Measurements from ENCODE around the gene ITGA5.

The ITGA5 gene

DNA sequence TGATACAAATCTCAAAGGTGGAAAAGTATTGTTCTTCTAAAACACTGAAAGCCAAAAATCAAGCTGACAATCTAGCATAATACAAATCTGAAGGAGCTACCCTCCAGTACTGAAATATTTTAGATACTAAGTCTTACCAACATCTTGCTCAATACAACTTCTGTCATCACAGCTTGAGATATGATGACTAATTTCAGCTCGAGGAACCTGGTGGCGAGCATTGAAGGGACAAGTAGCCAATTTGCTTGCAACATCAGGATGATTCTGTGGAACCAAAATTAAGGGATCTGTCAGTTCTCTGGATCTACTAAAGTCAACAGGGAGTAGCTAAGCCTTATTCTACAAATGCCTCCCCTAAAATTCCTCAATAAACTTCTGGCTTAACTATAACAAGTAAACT lies 44.0 kb upstream of the ITGA5 start:
- H4K20me1 ChIP-seq (ENCODE audit: insufficient read depth, low read length) = no peaks in the 10 kb centered on the region
- H3K27me3 ChIP-seq (ENCODE audit: insufficient read depth, low read length, poor library complexity) = peaks cover 50% of the 10 kb centered on the region
- no peaks in the 10 kb centered on the region for H3K4me1 ChIP-seq (ENCODE audit: insufficient read depth, low read length)
- no peaks in the 10 kb centered on the region for H3K9me3 ChIP-seq (ENCODE audit: insufficient read depth, low read length, severe bottlenecking)
- H3K79me2 ChIP-seq (ENCODE audit: insufficient read depth, low read length) = no peaks in the 10 kb centered on the region
- no peaks in the 10 kb centered on the region for H3K36me3 ChIP-seq (ENCODE audit: insufficient read depth, low read length)
- H2AFZ ChIP-seq (ENCODE audit: low read depth, low read length) = no peak overlapping the region
- no peak for ATAC-seq (ENCODE audit: insufficient read depth, low read depth)
- H3K4me3 ChIP-seq (ENCODE audit: low read depth in 1 of 2, low read length in 2 of 2) = no peak overlapping the region
- H3K27ac ChIP-seq (ENCODE audit: low read length) = no peak overlapping the region
- TF ChIP-seq, protein P1, sequence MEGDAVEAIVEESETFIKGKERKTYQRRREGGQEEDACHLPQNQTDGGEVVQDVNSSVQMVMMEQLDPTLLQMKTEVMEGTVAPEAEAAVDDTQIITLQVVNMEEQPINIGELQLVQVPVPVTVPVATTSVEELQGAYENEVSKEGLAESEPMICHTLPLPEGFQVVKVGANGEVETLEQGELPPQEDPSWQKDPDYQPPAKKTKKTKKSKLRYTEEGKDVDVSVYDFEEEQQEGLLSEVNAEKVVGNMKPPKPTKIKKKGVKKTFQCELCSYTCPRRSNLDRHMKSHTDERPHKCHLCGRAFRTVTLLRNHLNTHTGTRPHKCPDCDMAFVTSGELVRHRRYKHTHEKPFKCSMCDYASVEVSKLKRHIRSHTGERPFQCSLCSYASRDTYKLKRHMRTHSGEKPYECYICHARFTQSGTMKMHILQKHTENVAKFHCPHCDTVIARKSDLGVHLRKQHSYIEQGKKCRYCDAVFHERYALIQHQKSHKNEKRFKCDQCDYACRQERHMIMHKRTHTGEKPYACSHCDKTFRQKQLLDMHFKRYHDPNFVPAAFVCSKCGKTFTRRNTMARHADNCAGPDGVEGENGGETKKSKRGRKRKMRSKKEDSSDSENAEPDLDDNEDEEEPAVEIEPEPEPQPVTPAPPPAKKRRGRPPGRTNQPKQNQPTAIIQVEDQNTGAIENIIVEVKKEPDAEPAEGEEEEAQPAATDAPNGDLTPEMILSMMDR (IDR thresholded peaks at IDR 0.05; ENCODE audit: borderline replicate concordance, extremely low read depth, low read length, poor library complexity, severe bottlenecking) = no peak
- TF ChIP-seq EZH2 (IDR thresholded peaks at IDR 0.05; ENCODE audit: borderline replicate concordance, low read depth, low read length, severe bottlenecking) = no peak
- H3K4me2 ChIP-seq (ENCODE audit: insufficient read depth, low read length) = no peak overlapping the region
- H3K9ac ChIP-seq (ENCODE audit: low read depth, low read length) = no peak overlapping the region
- DNase-seq = no peak

DNA sequence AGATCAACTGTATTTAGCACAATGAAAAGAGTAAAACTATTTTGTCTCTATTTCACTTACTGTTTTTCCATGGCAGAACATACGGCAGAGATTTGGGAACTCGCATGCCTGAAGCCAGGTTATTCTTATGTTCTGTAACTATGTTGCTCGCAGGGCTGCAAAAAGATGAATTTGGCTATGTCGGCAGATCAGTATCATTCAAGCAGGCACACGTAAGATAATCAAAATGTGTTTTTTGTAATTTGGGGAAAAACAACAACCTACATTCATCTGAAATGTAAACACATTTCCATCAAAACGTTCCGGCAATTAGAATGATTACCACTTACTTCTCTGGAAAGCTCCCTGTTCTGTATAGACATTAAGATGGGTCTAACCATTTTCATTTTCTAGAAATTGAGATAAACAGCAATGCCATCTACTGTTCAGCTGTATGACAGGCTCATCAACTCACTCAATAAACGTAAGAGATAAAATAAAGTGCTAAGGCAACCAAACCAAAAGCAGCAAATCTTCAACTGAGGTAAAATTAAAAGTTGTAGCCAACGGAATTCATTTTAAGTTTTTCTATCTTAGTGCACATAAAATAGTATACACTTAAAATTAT lies 41.4 kb upstream of the ITGA5 start:
- H3K4me3 ChIP-seq (ENCODE audit: low read depth in 1 of 2, low read length in 2 of 2) = no peak overlapping the region
- no peak overlapping the region for H2AFZ ChIP-seq (ENCODE audit: low read depth, low read length)
- H3K36me3 ChIP-seq (ENCODE audit: insufficient read depth, low read length) = no peaks in the 10 kb centered on the region
- H3K9ac ChIP-seq (ENCODE audit: low read depth, low read length) = no peak overlapping the region
- H3K27me3 ChIP-seq (ENCODE audit: insufficient read depth, low read length, poor library complexity) = peaks cover 49% of the 10 kb centered on the region
- no peak overlapping the region for H3K4me2 ChIP-seq (ENCODE audit: insufficient read depth, low read length)
- H3K27ac ChIP-seq (ENCODE audit: low read length) = no peak overlapping the region
- no peaks in the 10 kb centered on the region for H3K79me2 ChIP-seq (ENCODE audit: insufficient read depth, low read length)
- no peaks in the 10 kb centered on the region for H3K4me1 ChIP-seq (ENCODE audit: insufficient read depth, low read length)
- H3K9me3 ChIP-seq (ENCODE audit: insufficient read depth, low read length, severe bottlenecking) = no peaks in the 10 kb centered on the region
- no peaks in the 10 kb centered on the region for H4K20me1 ChIP-seq (ENCODE audit: insufficient read depth, low read length)
- ATAC-seq (ENCODE audit: insufficient read depth, low read depth) (no peak), DNase-seq (no peak)
- TF ChIP-seq EZH2 (IDR thresholded peaks at IDR 0.05; ENCODE audit: borderline replicate concordance, low read depth, low read length, severe bottlenecking) = no peak
- TF ChIP-seq, protein P1 (IDR thresholded peaks at IDR 0.05; ENCODE audit: borderline replicate concordance, extremely low read depth, low read length, poor library complexity, severe bottlenecking) = peak; percentile 19

DNA sequence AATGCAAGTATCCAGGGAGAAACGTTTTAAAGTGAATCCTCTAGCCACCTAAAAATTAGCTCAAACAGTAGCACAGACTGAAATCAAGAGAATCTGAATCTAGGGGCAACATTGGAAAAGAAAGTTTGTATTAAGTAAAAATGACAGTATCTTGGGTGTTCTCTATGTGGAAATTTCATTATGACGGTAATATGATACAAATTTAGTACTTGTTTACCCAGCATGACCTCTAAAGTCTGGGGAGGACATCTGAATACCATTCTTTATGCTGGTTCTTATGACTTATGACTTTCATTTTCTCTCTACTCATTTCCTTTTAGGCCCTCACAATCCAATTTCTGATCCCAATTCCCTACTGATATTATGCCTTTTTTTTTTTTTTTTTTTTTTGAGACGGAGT lies 40.3 kb upstream of the ITGA5 start:
- Histone ChIP-seq H3K27me3 (ENCODE audit: insufficient read depth, low read length, poor library complexity) (peaks cover 43% of the 10 kb centered on the region), H3K27ac (ENCODE audit: low read length) (no peak overlapping the region), H3K9me3 (ENCODE audit: insufficient read depth, low read length, severe bottlenecking) (no peaks in the 10 kb centered on the region), H4K20me1 (ENCODE audit: insufficient read depth, low read length) (no peaks in the 10 kb centered on the region), H2AFZ (ENCODE audit: low read depth, low read length) (no peak overlapping the region), H3K79me2 (ENCODE audit: insufficient read depth, low read length) (no peaks in the 10 kb centered on the region), H3K36me3 (ENCODE audit: insufficient read depth, low read length) (no peaks in the 10 kb centered on the region), H3K9ac (ENCODE audit: low read depth, low read length) (no peak overlapping the region), H3K4me3 (ENCODE audit: low read depth in 1 of 2, low read length in 2 of 2) (no peak overlapping the region), H3K4me2 (ENCODE audit: insufficient read depth, low read length) (no peak overlapping the region), H3K4me1 (ENCODE audit: insufficient read depth, low read length) (no peaks in the 10 kb centered on the region)
- TF ChIP-seq, protein P1 (IDR thresholded peaks at IDR 0.05; ENCODE audit: borderline replicate concordance, extremely low read depth, low read length, poor library complexity, severe bottlenecking) = no peak
- no peak for TF ChIP-seq EZH2 (IDR thresholded peaks at IDR 0.05; ENCODE audit: borderline replicate concordance, low read depth, low read length, severe bottlenecking)
- ATAC-seq (ENCODE audit: insufficient read depth, low read depth) (no peak), DNase-seq (no peak)
